Measurements from ENCODE around the gene MR1. TPM values are rescaled to one million over a fixed set of nuclear protein-coding genes. Genes with fewer than 3 reads are reported as not detected.

Gene MR1
- total RNA-seq, 2 experiments from 2014 or later, result 16.2 to 18.1 TPM

- no peak for ATAC-seq (ENCODE audit: poor library complexity)
- POLR2A ChIA-PET, result no interaction called here
These were observed 42.1 kb downstream of the MR1 start for GRCh38 chr1:181075766-181076350.

GRCh38 chr1:181076852-181077251 lies 43.1 kb downstream of the MR1 start:
- H3K36me3 ChIP-seq (ENCODE audit: insufficient read depth, low read length), result no peaks in the 10 kb centered on the region
- H3K9me3 Mint-ChIP-seq, result no peaks in the 10 kb centered on the region

More at GRCh38 chr1:181075766-181076350, 42.1 kb downstream of the MR1 start:
- Histone ChIP-seq H3K4me1 (ENCODE audit: insufficient read depth, low read length) (no peaks in the 10 kb centered on the region), H3K9me3 (ENCODE audit: control insufficient read depth in 1 of 2, insufficient read depth in 1 of 2, low read length in 2 of 2) (no peaks in the 10 kb centered on the region), H3K36me3 (ENCODE audit: insufficient read depth, low read length) (no peaks in the 10 kb centered on the region), H3K4me3 (ENCODE audit: low read length) (no peak overlapping the region), H3K27ac (ENCODE audit: low read depth in 1 of 2, low read length in 2 of 2) (no peak overlapping the region), H3K27me3 (ENCODE audit: control insufficient read depth in 1 of 2, insufficient read depth in 2 of 2, low read length in 2 of 2) (peaks cover 0 to 6% of the 10 kb centered on the region in 2 experiments)
- intact Hi-C loops (cut with DNase I, micrococcal nuclease), result loop anchor here in 1 of 2 experiments (5.0 kb wide), 1 partner anchor 351 kb away; no protein-coding TSS in a partner anchor
- H3K27me3 Mint-ChIP-seq, result peaks cover 21% of the 10 kb centered on the region
- H3K9me3 Mint-ChIP-seq, result no peaks in the 10 kb centered on the region
- no peak for TF ChIP-seq CTCF (IDR thresholded peaks at IDR 0.05)
- no peak overlapping the region for H3K27ac Mint-ChIP-seq
- H3K4me3 Mint-ChIP-seq, result no peak overlapping the region
- H3K4me1 Mint-ChIP-seq (ENCODE audit: low read depth), result no peaks in the 10 kb centered on the region
- no peak for DNase-seq
- H3K36me3 Mint-ChIP-seq (ENCODE audit: low read depth), result no peaks in the 10 kb centered on the region
- CTCF ChIA-PET, result no interaction called here

DNA sequence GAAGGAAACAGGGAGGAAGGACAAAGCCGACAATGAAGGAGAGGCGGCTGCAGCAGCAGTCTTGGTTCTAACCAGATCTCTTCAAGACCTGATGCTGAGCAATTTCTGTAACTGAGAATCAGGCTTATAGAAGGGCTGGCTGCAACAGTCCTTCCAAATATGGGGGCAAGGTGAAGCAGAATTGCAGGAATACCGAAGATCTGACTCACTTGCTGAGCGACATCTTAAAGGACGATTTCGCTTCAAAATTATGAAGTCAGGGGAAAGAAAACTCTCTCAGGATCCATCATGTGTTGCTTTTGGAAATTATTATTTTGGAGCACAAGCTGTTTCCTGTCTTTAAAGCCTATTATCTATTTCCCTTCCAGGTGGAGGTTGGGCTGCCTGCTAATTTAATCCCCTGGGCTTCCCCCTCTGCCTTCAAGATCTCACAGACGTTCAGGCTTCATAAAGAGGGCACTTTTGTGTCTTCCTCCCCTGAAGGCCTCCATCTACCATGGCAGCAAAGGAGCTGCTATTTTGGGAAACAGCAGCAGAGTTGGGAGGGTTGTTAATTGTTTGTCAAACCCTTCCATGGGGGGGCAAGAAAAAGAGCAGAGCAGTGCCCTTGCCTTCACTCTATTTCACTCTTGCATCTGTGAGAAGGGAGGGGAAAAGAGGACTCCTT lies 43.9 kb downstream of the MR1 start:
- no peak overlapping the region for H3K4me3 ChIP-seq (ENCODE audit: low read length)
- no peak overlapping the region for H3K27ac ChIP-seq (ENCODE audit: low read depth in 1 of 2, low read length in 2 of 2)
- no peaks in the 10 kb centered on the region for H3K36me3 ChIP-seq (ENCODE audit: insufficient read depth, low read length)
- no peak for ATAC-seq (ENCODE audit: poor library complexity)
- intact Hi-C loops (cut with DNase I, micrococcal nuclease), result loop anchor here in 1 of 2 experiments (5.0 kb wide), 1 partner anchor 350 kb away; no protein-coding TSS in a partner anchor
- H3K9me3 Mint-ChIP-seq, result no peaks in the 10 kb centered on the region
- no peak overlapping the region for H3K4me3 Mint-ChIP-seq
- H3K36me3 Mint-ChIP-seq (ENCODE audit: low read depth), result no peaks in the 10 kb centered on the region
- no peaks in the 10 kb centered on the region for H3K9me3 ChIP-seq (ENCODE audit: control insufficient read depth in 1 of 2, insufficient read depth in 1 of 2, low read length in 2 of 2)
- no peaks in the 10 kb centered on the region for H3K4me1 ChIP-seq (ENCODE audit: insufficient read depth, low read length)
- ChIA-PET POLR2A (no interaction called here), CTCF (no interaction called here)
- TF ChIP-seq CTCF (IDR thresholded peaks at IDR 0.05), result no peak
- peaks cover 0 to 6% of the 10 kb centered on the region in 2 experiments for H3K27me3 ChIP-seq (ENCODE audit: control insufficient read depth in 1 of 2, insufficient read depth in 2 of 2, low read length in 2 of 2)
- peaks cover 21% of the 10 kb centered on the region for H3K27me3 Mint-ChIP-seq
- H3K27ac Mint-ChIP-seq, result no peak overlapping the region
- no peaks in the 10 kb centered on the region for H3K4me1 Mint-ChIP-seq (ENCODE audit: low read depth)
- no peak for DNase-seq

More at GRCh38 chr1:181076852-181077251, 43.1 kb downstream of the MR1 start:
- Mint-ChIP-seq H3K4me1 (ENCODE audit: low read depth) (no peaks in the 10 kb centered on the region), H3K27me3 (peaks cover 21% of the 10 kb centered on the region), H3K36me3 (ENCODE audit: low read depth) (no peaks in the 10 kb centered on the region), H3K27ac (no peak overlapping the region), H3K4me3 (no peak overlapping the region)
- Histone ChIP-seq H3K9me3 (ENCODE audit: control insufficient read depth in 1 of 2, insufficient read depth in 1 of 2, low read length in 2 of 2) (no peaks in the 10 kb centered on the region), H3K4me1 (ENCODE audit: insufficient read depth, low read length) (no peaks in the 10 kb centered on the region), H3K27me3 (ENCODE audit: control insufficient read depth in 1 of 2, insufficient read depth in 2 of 2, low read length in 2 of 2) (peaks cover 0 to 6% of the 10 kb centered on the region in 2 experiments), H3K4me3 (ENCODE audit: low read length) (no peak overlapping the region), H3K27ac (ENCODE audit: low read depth in 1 of 2, low read length in 2 of 2) (no peak overlapping the region)
- intact Hi-C loops (cut with DNase I, micrococcal nuclease), result loop anchor here in 1 of 2 experiments (5.0 kb wide), 1 partner anchor 350 kb away; no protein-coding TSS in a partner anchor
- ChIA-PET CTCF (no interaction called here), POLR2A (no interaction called here)
- DNase-seq, result no peak
- TF ChIP-seq CTCF (IDR thresholded peaks at IDR 0.05), result no peak
- no peak for ATAC-seq (ENCODE audit: poor library complexity)
